COLO829 (cell line): ENCODE data around the gene PDK2.
A peak's percentile ranks its signal among the peaks of the same experiment; 100 is the strongest.

Source experiments
- DNase-seq: peaks from one replicate; pipeline ENCODE4 v3.0.0; 2012; ENCODE audit warnings: low spot score

The PDK2 gene

DNA sequence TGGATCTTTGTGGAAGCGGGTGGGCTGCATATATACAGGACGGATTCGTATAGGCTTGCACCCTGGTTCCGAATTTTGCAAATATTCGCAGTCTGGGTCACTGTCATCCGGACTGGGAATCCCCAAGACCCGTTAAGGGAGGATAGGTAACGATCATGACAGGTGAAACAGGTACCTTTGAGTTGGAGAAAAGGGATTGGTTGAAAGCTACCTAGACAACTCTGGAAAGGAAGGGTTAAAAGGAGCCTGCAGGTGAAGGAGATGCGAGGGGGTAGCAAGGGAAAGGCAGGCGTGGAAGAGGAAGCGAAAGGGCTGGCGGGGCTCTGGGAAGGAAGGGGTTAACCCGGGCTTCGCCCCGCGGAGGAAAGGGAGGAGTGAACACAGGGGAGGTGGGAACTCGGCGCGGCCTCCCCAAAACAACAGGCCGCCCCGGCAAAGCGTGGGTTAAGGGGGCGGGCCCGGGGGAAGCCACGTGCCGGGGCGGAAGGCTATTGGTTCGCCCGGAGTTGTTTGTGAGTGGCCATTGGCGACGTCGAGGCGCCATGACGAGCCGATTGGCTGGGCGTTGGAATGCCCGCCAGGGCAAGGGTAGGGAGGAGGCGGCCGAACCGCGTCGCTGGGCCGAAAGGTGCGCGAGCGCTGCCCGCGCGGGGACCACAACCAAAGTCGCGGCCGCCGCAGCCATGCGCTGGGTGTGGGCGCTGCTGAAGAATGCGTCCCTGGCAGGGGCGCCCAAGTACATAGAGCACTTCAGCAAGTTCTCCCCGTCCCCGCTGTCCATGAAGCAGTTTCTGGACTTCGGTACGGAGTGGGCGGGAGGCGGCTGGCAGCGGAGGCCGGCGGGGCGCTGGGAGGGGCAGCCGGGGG is at the start of gene PDK2:
TSS of gene PDK2 (plus strand) at position 599 of the 867 bp plus-strand sequence. CDS start at position 684, 85 bp downstream.
- peak; percentile 96 for DNase-seq

DNA sequence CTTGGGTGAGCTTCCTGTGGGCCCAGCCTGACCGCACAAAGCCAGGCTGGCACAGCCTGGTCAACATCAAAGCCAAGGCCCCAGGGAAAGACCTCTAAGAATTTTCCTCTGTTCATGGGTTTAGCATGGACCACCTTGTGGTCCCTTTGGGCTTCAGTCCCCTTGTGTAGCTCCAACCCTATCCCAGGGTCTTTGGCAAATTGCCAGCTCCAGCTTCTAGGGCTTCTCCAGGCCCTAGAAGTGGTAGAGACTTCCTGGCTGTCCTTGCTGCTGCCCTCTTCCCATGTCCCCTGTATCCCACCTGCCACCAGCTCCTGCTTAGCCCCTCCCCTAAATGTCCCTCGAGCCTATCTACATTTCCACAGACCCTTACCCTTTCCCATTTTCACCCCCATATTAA is 49.0 kb upstream of the PDK2 start:
- no peak for DNase-seq

DNA sequence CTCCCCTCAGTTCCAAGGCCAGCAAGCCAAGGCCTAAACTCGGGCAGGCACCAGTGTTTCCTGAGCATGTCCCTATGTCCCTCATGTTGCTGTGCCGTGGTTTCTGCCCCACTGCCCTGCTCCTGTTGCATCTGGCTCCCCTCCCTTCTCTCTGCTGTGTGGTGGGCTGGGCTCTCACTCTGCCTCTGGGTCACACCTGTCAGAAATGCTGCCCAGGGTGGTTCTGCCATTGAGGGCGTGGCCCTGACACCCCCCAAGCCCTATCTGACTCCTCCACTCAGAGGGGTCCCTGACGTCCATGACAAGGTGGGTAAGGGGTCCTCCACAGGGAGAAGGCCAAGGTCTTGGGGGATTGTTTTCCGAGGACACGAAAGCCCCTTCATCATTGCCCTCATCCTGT is 48.5 kb upstream of the PDK2 start:
- DNase-seq: no peak

DNA sequence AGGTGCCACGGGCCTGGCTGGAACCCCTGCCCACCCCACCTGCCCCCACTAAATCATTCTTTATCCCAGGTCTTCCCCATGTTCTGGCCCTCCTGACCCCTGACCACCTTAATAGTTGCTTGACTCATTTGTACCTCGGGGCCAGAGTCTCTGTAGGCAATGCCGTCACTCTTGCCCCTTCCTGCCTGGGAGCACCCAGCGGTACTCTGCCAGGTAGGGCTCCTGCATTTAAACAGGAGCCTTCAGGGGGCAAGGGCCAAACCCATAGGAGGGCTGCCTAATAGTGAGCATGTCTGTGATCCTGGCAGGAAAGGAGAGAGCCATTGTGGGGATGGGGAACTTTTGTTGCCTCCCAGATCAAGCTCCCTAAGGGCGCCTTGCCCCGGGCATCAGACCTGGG is 48.1 kb upstream of the PDK2 start:
- DNase-seq: no peak

DNA sequence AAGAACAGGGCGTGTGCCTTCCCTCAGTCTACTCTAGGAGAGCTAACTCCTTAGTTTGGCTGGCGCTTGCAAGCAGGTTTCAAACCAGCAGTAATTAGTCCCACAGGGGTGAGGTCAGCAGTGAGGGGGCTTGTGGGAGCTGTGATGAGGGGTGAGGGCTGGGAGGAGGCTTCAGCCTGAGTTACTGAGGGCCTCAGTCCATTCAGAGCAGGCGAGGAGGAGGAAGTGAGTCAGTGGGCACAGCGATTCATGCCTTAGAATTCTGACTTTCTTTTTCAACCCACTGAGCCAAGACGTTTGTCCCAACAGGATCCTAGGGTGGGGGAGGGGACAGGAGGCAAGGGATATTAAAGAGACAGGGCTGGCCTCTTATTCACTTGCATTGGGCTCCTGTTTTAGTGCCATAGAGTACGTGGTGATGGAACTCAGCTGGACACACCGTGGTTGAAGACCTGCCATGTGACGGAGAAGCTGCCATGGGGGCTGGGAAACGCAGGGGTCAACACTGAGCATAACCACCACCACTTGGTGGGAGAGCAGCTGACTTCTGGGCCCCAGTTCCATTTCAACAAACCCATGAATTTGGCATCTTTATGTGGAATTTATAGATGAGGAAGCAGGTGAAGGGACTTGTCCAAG is 47.5 kb upstream of the PDK2 start:
- no peak for DNase-seq

DNA sequence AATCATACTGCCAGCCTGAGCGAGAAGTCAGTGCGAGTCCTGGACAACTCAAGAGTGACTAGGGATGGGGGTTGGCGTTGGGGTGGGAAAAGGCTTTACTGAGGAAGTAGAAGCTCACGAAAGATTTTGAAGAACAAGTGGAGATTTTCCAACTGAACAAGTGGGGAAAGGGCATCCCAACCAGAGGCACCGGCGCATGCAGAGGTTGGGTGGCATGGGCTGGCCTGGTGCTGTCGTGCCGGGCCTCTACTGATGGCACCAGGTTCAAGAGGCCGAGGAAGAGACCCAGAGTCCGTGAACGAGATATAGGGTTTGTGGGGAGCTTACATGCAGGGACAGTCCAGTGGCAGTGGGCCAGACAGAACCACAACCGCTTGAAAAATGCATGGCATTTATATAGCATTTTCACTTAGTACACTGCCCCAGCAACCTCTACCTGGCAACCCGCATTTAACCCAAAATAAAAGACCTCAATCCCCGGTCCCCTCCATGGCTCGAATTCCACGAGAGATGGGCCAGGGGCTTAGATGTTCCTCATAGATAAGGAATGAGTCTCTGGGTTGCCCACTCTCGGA is 46.9 kb upstream of the PDK2 start:
- no peak for DNase-seq

DNA sequence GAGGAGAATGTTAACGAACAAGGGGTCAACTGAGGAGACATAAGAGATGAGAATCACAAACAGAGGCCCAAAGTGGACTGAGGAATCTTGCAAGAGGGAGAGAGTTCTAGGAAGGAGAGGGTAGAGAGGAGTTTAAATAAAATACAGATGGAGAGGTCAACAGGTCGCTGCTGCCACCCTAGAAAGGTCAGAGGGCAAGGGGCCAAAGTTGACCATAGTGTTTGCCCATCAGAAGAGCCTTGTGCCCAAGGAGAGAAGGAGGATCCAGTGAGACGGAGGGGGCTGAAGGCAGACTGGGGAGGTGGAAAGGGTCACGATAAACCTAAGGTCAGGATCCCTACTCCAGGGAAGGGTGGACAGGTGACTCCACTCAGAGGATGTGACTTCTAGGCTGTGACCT is 46.2 kb upstream of the PDK2 start:
- no peak for DNase-seq

DNA sequence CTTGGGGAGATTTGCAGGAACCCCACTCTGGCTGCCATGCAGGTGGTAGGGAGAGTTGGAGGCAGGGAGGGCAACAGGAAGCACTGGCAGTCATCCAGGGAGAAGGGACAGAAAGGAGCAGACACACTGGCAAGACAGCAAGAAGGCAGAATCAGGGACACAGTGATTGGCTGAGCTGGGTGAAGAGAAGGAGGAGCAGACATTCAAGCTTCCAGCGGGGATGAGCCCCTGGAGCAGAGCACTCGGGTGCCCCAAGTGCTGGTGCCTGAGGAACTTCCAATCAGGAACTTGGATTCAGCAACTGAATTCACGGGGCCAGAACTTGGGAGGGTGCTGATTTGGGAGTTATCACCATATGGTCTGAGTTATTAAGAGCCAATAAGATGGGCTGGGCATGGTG is 45.5 kb upstream of the PDK2 start:
- DNase-seq: no peak

DNA sequence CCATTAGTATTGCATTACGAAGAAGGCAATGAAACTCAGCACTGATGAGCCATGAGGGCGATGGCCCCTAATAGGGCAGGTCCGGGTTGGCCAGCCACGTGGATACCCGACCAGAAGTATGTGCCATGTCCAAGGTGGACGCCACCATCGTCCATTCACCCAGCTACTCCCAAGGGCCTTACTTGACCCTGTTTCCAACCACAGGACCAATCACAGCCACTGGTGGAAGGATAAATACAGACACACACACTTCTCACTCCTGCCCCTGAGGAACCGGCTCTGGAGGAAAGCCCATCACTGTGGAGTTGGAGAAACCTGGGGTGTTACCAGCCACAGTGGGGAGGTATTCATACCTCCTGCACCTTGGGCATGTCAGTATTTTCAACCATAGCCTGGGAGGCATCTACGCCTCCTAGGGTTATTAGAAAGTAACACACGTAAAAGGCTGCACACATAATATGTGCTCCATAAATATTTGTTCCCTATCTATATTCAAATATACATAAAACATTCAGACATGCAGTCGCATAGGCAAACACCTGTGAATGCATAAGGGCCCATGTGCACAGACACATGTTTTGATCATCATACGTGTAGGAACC is 44.6 kb upstream of the PDK2 start:
- DNase-seq: no peak

DNA sequence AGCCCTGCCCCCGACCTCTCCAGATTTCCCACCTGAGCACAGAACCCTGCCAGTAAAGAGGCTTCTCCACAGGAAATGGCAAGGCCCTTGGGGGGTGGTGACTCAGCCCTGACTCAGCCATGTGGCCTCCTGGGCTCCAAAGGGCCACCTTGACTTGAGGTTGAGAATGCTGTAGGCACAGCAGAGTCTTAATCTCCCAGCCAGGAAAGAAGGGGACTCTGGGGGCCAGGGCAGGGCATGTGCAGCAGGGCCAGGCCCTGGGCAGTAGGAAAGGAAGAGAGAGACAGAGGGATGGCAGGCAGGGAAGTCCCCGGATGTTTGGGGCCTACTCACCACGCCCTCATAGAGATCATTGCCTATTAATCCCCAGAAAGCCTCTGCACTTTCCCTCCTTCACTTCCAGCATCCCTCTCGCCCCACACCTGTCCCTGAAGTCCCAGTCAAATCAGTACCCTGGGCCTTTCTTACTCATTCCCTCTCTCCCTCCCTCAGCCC is 44.0 kb upstream of the PDK2 start:
- peak; percentile 91 for DNase-seq

DNA sequence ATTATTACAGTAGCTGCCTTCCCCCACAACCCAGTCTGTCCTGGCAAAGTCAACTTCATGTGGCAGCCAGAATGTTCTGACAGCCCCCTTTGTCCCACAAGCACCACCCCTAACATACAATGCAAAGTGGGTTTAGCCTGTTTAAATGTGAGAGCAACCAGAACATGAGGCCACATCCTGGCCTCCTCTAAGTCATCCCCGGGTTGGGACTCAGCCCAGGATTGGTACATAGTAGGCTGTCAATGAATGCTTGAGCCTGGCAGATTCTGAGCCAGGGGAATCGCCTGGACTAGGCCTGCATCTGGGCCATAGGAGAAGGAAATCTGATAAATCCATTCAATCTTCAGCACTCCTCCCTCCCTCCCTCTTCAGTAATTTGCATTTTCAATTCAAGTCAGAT is 43.5 kb upstream of the PDK2 start:
- no peak for DNase-seq

DNA sequence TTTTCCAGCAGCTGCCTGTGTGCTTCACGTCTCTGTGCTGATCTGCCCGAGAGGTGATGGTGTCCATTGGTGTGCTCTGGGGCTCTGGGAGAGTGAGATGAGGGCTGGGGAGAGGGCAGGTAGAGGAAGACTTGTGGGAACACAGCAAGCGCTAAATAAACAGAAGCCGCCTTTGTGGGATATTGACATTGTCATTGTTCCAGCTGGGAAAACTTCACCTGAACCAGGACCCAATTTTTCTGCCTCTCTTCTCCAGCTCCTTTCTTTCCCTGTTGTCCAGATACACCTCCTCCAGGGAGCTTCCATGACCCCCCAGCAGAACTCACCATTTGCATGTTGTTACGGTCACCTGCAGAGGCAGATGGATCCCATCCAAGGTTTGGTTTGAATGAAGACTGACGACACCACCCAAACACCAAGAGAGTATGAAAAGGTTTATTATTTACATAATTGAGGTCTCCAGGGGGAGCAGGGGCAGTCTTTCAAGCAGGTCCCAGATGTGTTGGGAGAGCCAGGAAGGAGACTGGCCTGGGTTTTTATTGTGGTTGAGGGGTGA is 42.8 kb upstream of the PDK2 start:
- DNase-seq: no peak

DNA sequence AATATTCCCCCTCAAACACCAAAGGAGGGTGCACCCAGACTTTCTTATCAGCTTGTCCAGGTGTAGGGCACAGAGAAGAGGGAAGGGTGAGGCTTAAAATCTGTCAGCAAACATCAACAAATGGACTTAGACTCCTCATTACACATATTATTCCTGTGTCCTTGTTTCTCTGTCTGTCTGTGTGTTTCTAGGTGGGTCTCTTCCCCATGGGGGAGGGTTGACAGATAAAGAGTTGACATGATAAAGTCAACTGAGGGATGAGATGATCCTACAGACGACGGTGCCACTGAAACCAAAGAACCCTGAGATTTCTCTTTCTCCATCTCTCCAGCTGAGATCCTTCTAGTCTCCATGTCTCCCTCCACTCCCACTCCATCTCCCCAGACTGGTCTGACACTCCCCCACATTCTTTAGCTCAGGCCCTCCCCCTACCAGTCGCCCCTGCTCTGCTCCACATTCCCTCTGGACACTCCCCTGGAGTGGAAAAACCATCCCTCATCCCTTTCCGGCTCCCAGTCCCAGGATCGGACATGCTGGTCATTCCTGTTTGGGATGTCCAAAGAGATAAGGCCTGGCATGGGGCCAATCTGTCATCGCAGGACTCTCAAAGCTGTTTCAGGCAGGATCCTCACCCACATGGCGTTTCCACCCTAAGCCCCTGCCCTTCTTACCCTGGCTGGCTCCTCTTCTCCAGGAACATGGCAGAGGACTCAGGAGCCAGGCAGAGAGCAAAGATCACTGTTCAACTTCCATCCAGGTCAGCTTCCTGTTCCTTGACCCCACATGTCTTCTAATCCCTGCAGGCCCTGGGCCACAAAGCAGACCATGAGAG is 42.1 kb upstream of the PDK2 start:
- DNase-seq: no peak

DNA sequence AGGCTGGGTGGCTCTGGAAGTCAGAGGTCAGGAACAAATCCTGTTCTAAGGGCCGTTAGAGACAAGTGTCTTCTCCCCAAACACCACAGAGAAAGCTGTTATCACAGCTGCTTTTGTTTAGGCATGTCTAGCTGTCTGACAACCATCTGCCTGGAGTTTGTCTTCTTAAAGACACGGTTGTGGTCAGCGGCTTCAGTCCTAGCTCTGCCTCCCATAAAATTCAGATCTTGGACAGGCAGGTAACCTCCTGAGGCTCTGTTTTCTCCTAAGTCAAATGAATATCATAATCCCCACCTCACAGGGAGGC is 41.5 kb upstream of the PDK2 start:
- no peak for DNase-seq

DNA sequence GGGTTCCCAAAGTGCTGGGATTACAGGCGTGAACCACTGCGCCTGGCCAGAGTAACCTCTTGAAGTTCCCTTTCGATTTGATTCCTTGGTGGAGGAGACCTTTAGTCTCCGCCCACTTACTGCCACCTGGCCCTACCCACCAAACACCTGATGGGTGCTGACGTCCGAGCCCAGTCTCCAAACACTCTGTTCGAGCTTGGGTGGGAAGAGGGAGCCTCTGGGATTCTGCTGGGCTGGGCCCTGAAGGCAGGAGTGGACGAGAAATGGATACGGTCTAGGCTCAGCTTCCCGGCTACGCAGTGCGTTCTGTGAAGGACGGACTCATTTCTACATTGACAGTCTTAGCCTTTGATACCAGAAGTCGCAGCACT is 40.1 kb upstream of the PDK2 start:
- no peak for DNase-seq

DNA sequence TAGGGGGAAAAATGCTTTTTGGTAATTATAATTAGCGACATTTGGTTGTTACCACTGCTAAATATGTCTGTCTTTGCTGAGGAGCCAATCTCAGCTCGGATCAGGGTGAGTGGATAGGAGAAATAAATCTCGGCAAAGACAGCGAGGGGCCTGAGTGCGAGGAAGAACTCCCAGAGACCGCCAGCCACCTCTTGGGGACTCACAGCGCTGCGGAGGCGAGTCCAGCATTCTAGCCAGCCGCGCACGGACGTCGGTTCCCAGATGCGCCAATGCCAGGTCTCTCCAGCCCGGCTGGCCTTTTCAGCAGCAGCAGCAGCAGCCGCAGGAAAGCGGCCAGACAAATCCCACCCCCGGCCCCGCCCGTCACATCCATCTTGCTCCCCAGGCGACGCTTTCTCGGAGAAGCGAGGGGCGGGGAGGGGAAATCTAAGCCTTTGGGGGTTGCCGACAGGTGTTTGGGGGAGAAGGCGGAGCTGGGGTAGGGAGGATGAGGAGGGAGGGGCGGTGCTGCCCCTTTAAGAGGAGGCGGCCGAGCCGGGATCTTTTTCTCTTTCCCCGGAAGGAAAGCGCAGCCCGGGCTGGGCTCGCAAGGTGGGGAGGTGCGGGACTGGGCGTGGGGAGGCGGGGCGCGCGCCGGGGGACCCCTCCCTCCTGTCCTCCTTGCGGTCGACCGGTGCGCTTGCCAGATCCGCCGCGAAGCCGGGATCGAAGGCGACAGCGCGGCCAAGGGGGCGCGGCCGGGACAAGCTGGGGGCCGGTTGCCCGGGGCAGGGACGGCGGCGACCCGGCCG is 39.5 kb upstream of the PDK2 start, which contains the start of gene ITGA3:
TSS of gene ITGA3 (plus strand) at position 685 of the 791 bp plus-strand sequence. CDS start 330 bp downstream, outside the sequence.
- peak; percentile 56 for DNase-seq

DNA sequence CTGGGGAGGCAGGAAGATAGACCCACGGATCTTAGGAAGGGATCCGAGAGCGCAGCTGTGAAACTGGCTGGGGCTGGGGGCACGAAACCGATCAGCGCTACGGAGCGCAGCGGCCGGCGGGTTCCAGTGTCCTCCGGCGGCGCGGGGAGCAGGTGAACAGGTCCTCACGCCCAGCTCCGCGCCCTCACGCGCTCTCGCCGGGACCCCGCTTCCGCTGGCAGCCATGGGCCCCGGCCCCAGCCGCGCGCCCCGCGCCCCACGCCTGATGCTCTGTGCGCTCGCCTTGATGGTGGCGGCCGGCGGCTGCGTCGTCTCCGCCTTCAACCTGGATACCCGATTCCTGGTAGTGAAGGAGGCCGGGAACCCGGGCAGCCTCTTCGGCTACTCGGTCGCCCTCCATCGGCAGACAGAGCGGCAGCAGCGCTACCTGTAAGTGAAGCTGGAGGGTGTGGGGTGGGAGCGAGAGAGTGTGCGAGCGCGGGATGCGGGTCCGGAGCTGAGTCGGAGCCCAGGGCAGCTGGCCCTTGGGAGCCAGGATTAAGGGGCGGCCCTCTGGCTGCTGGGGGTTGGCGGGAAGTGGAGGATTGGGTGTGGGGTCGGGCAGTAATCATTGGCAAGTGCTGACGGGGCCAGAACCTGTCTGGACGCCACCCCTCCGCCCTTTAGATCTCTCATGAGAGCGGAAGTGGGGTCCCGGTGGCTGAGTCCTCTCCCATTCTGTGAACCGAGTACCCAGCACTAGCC is 38.8 kb upstream of the PDK2 start:
- DNase-seq: no peak

DNA sequence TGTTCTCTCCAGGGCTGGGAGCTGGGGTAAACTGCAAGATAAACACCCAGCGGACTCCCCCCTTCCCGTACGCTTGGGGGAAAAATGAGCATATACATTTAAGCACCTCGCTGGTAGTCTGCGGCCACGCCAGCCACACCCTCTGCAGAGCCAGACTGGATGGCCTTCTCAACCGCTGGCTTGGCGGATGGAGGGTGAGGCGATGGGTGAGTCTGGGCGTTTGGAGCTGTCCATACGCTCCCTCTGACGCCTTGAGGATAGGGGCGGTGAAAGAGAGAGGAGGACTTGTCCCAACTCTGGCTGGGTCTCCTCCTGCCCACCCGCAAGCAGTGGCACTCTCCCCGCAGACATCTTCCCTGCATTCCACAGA is 38.2 kb upstream of the PDK2 start:
- DNase-seq: no peak

DNA sequence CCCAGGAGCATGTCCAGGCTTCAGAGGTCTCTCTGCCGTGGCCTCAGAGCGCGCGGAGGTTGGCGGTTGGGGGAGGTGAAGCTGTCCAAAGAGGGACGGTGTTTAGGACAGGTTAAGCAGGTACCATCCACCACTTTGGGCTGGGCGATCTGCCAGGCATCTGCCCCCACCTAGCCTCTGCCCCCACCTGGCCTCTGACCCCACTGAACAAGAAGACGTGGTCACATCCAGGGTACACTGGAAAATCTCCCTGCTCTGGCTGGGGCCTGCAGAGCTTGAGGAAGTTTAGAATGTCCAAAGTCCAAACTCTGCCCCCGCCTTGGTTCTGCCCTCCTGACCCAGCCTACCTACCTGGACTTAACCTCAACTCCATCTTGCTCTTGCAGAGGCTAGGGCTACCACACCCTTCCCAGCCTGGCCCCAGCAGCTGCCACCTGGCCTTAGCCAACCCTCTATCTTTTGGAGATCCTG is 37.6 kb upstream of the PDK2 start:
- DNase-seq: no peak
